ENCODE measurements around the gene MICALL1. TPM values are rescaled to one million over a fixed set of nuclear protein-coding genes. Genes with fewer than 3 reads are reported as not detected.

The MICALL1 gene
- polyA plus RNA-seq, 4 donors = 28.3 to 32.4 (median 30.1) TPM

- no peak for DNase-seq (ENCODE audit: low read depth in 4 of 4, low spot score in 2 of 4)
Measured at GRCh38 chr22:37979782-37980181, 73.7 kb downstream of the MICALL1 start.

- no peak for DNase-seq (ENCODE audit: low read depth in 4 of 4, low spot score in 2 of 4)
Measured at GRCh38 chr22:37981282-37982011, 75.3 kb downstream of the MICALL1 start.

- DNase-seq (ENCODE audit: low read depth in 4 of 4, low spot score in 2 of 4) = no peak
Measured at GRCh38 chr22:37982151-37982785, 76.2 kb downstream of the MICALL1 start.

GRCh38 chr22:37982938-37983859 is 77.1 kb downstream of the MICALL1 start:
- DNase-seq (ENCODE audit: low read depth in 4 of 4, low spot score in 2 of 4) = no peak

- no peak for DNase-seq (ENCODE audit: low read depth in 4 of 4, low spot score in 2 of 4)
Measured at GRCh38 chr22:37983860-37984791, 78.0 kb downstream of the MICALL1 start, which contains the start of gene SOX10. Gene SOX10, minus strand, starts transcription at chr22:37984555. Its CDS starts 771 bp downstream, at chr22:37983784.

- no peak for DNase-seq (ENCODE audit: low read depth in 4 of 4, low spot score in 2 of 4)
Measured at GRCh38 chr22:37985050-37985585, 79.0 kb downstream of the MICALL1 start.

- DNase-seq (ENCODE audit: low read depth in 4 of 4, low spot score in 2 of 4) = no peak
Measured at GRCh38 chr22:37985751-37986281, 79.7 kb downstream of the MICALL1 start.

GRCh38 chr22:37986371-37986770 is 80.3 kb downstream of the MICALL1 start:
- no peak for DNase-seq (ENCODE audit: low read depth in 4 of 4, low spot score in 2 of 4)

GRCh38 chr22:37989146-37990045 is 83.3 kb downstream of the MICALL1 start:
- DNase-seq (ENCODE audit: low read depth in 4 of 4, low spot score in 2 of 4) = no peak

GRCh38 chr22:37990301-37990700 is 84.2 kb downstream of the MICALL1 start:
- no peak for DNase-seq (ENCODE audit: low read depth in 4 of 4, low spot score in 2 of 4)

- DNase-seq (ENCODE audit: low read depth in 4 of 4, low spot score in 2 of 4) = no peak
Measured at GRCh38 chr22:37990862-37991261, 84.8 kb downstream of the MICALL1 start.

- DNase-seq (ENCODE audit: low read depth in 4 of 4, low spot score in 2 of 4) = no peak
Measured at GRCh38 chr22:37991731-37992442, 85.8 kb downstream of the MICALL1 start.

Other genes with a start within 250 kb of the MICALL1 start
- 10 to 100 TPM; 16.7 to 22.7 (median 18.4) TPM for gene PDXP, start 247.6 kb upstream of the MICALL1 start, polyA plus RNA-seq (ENCODE audit: insufficient read length in 4 of 4)
- gene LGALS1, start 230.7 kb upstream of the MICALL1 start, polyA plus RNA-seq (ENCODE audit: insufficient read length in 4 of 4) = 100 to 1,000 TPM; 370 to 614 (median 396) TPM
- gene NOL12, start 220.0 kb upstream of the MICALL1 start, polyA plus RNA-seq (ENCODE audit: insufficient read length in 4 of 4) = 10 to 100 TPM; 17.2 to 27.0 (median 23.9) TPM
- 10 to 100 TPM; 63.9 to 92.2 (median 79.9) TPM for gene TRIOBP, start 209.2 kb upstream of the MICALL1 start, polyA plus RNA-seq (ENCODE audit: insufficient read length in 4 of 4)
- gene GCAT, start 98.4 kb upstream of the MICALL1 start, polyA plus RNA-seq (ENCODE audit: insufficient read length in 4 of 4) = 10 to 100 TPM; 11.5 to 18.1 (median 15.5) TPM
- gene GALR3, start 82.9 kb upstream of the MICALL1 start, polyA plus RNA-seq (ENCODE audit: insufficient read length in 4 of 4) = under 1 TPM in 1 of 4 donors, not detected in 3; 0.14 TPM
- 10 to 100 TPM; 21.4 to 33.0 (median 29.8) TPM for gene ANKRD54, start 62.0 kb upstream of the MICALL1 start, polyA plus RNA-seq (ENCODE audit: insufficient read length in 4 of 4)
- gene EIF3L, start 56.9 kb upstream of the MICALL1 start, polyA plus RNA-seq (ENCODE audit: insufficient read length in 4 of 4) = 1,000 to 10,000 TPM in 2 of 4 donors, 100 to 1,000 TPM in 2; 872 to 1,137 (median 1,004) TPM
- 1 to 10 TPM; 4.2 to 5.8 (median 5.1) TPM for gene C22orf23, start 47.3 kb downstream of the MICALL1 start, polyA plus RNA-seq (ENCODE audit: insufficient read length in 4 of 4)
- 10 to 100 TPM; 69.0 to 86.8 (median 73.5) TPM for gene POLR2F, start 47.4 kb downstream of the MICALL1 start, polyA plus RNA-seq (ENCODE audit: insufficient read length in 4 of 4)
- 1 to 10 TPM; 1.0 to 2.1 (median 1.2) TPM for gene SOX10, start 78.3 kb downstream of the MICALL1 start, polyA plus RNA-seq (ENCODE audit: insufficient read length in 4 of 4)
- 10 to 100 TPM; 25.5 to 46.4 (median 39.2) TPM for gene PICK1, start 151.1 kb downstream of the MICALL1 start, polyA plus RNA-seq (ENCODE audit: insufficient read length in 4 of 4)
- gene SLC16A8, start 177.9 kb downstream of the MICALL1 start, polyA plus RNA-seq (ENCODE audit: insufficient read length in 4 of 4) = 1 to 10 TPM in 3 of 4 donors, under 1 TPM in 1; 0.76 to 3.3 (median 1.8) TPM
- 10 to 100 TPM in 1 of 4 donors, 1 to 10 TPM in 3; 4.9 to 11.1 (median 6.8) TPM for gene BAIAP2L2, start 204.4 kb downstream of the MICALL1 start, polyA plus RNA-seq (ENCODE audit: insufficient read length in 4 of 4)

All from left renal cortex interstitium (tissue), 4 donors.